Medulla oblongata (tissue), 1 donor: ENCODE measurements around the gene PRTFDC1.
A peak's percentile ranks its signal among the peaks of the same experiment; 100 is the strongest.
"Not testable (repeated sequence)": the region's sequence is repeated elsewhere in the genome, so short reads cannot be mapped to it uniquely, and the experiment has no call there.

Experiments used
- DNase-seq: peaks from one replicate; pipeline ENCODE4 v3.0.0-alpha.2; 2015; ENCODE audit errors: extremely low spot score

Gene PRTFDC1

DNA sequence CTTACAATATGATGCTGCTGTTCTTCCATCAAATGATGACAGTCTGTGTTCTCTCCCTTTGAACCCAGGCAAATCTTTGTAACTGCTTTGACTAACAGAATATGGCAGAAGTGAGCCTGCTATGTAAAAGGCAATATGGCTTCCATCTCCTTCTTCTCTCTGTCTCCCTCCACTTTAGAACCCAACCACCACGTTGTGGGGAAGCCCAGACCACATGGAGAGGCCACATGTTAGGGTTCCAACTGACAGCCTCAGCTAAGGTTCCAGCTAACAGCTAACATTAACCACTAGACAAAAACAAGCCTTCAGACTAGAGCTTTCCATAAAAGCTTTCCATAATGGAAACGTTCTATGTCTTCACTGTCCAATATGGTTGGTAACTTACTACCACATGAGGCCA lies 107.7 kb downstream of the PRTFDC1 start:
- DNase-seq: no peak

DNA sequence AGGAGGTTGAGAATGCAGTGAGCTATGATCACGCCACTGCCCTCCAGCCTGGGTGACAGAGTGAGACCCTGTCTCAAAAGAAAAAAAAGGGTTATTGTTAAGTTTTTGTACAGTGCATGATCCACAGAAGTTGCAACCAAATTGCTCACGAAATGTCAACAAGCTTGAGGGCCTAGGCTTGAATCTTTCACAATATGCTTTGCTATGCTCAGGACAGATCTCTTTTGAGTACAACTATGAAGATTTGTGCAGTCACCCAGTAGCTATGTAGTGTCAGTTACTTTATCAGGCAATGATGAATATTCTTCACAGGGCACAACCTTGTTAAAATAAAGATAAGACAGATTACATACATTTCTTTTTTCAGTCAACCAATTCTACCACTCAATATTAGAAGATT lies 109.2 kb downstream of the PRTFDC1 start:
- DNase-seq: no peak

DNA sequence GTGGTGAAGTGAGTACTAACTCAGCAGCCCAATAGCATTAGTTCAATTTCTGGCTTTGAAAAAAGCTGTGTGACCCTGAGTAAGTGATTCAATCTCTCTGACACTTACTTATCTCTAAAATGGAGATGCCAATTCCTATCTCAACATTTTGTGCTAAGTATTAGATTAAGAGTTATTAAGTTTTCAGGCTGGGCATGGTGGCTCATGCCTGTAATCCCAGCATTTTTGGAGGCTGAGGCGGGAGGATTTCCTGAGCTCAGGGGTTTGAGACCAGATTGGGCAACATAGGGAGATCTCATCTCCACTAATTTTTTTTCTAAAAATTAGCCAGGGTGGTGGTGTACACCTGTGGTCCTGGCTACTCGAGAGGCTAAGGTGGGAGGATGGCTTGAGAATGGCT lies 109.5 kb downstream of the PRTFDC1 start:
- no peak for DNase-seq

DNA sequence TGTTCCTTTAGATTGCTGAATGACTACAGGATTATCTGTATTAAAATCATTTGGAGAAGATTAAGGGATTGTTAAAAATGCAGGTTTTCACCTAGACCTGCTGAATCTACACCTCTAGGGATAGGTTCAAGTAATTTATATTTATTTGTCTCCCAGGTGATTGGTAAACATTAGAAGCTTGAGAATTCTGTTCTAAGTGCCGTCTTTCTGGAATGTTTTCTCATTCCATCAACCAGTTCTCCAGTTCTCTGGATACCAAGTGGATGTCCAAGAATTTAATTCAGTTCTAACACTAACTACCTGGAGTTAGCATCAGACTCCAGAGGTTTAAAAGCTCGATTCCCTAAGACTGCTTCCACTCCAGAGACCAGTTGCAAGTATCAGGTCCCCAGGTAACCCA lies 110.9 kb downstream of the PRTFDC1 start:
- no peak for DNase-seq

DNA sequence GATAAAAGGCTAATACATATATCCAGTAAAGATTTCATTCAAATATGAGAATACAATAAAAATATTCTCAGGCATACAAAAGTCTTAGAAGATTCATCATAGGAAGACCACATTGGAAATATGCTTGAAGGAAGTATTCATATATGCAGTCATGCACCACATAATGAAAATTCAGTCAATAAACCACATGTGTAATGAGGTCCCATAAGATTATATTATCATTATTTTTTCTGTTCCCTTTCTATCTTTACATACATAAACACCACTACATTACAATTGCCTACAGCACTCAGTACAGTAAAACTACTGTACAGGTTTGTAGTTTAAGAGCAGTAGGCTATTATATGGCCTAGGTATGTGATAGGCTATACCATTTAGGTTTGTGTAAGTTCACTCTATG lies 111.6 kb downstream of the PRTFDC1 start:
- DNase-seq: no peak

DNA sequence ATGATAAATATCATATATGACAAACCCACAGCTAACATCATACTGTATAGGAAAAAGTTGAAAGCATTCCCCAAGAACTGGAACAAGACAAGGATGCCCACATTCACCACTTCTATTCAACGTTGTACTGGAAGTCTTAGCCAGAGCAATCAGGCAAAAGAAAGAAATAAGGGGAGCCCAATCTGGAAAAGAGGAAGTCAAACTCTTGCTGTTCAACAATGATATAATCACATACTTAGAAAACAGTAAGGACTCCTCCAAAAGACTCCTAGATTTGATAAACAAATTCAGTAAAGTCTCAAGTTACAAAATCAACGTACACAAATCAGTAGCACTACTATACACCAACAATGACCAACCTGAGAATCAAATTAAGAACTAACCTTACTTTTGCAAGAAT lies 114.6 kb downstream of the PRTFDC1 start:
- DNase-seq: not testable (repeated sequence)

DNA sequence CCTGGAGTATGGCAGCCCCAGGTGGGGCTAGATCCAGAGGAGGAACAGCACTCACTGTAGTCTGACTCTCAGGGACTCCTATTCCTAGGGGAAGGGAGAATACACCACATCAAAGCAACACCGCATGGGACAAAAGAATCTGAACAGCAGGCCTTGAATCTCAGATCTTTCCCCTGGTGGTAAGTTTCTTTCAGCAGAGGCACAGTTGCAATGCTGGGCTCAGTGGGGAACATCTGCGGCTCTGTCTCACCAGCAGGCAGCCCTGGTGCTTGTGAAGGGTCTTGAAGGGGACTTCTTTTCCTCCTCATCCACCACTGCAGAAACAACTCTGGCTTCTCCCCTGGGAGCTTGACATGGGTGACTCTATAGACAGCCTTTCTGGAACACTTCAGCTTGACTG lies 117.5 kb downstream of the PRTFDC1 start:
- no peak for DNase-seq

DNA sequence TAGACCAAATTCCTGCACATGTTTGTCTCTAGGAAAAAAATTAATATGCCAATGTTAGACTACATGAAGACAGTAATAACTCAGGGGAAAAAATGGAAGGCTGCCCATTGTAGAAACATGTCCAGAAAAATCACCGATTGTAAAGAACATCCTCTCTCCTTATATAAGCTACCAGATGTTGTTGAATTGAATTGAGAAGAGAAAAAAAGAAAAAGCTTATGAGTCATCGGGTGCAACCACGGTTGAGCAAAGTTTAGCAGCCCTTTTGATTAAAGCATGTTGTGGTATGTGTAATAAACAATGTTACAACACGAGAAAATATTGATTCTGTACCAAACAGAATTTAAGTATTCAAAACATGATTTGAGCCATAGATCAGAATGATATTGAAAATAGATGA lies 126.4 kb downstream of the PRTFDC1 start:
- no peak for DNase-seq

DNA sequence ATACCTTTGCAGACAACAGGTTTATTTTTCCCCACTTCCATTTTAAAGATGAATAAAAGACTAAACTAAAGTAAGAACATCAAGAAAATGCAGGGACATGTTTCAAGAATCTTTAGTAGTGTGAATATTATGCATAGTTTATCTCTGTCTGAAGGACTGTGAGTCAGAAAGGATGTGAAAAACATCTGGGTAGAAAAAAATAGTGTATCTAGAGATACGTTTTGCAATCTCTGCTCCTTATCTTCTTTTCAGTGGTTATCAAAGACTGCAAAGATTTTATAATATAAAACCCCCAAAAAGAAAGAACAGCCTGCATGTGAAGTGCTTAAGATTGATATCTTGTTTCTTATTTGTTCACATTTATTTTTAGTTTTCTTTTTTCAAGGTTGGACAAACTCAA lies 126.9 kb downstream of the PRTFDC1 start:
- DNase-seq: no peak

DNA sequence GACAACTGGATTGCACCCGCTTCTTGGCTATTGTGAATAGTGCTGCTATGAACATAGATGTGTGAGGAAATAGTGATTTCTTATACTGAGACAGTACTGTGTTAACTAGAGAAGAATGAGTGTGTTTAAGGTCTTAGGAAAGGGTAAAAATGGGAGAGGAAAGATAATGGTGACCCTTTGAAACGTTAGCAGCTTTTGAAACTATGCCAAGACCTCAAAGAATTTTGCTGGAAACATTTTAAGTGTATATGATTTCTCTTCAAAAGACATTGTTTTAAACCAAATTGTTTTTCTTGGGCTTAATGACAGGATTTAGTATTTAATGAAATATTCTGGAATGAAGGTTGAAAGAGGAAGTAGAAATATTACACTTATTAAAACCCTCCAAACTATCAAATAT lies 127.9 kb downstream of the PRTFDC1 start:
- DNase-seq: no peak

DNA sequence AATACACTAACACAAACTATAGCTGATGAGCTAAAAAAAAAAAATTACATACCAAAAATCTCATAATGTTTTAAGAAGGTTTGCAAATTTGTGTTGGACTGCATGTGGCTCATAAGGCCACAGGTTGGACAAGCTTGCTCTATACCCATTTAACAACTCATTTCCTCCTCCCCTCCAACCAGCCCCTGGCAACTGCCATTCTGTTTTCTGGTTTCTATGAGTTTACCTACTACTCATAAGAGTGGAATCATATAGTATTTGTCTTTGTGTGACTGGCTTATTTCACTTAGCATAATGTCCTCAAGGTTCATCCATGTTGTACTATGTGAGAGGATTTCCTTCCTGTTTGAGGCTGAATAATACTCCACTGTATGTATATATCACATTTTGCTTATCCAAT lies 128.3 kb downstream of the PRTFDC1 start:
- no peak for DNase-seq

DNA sequence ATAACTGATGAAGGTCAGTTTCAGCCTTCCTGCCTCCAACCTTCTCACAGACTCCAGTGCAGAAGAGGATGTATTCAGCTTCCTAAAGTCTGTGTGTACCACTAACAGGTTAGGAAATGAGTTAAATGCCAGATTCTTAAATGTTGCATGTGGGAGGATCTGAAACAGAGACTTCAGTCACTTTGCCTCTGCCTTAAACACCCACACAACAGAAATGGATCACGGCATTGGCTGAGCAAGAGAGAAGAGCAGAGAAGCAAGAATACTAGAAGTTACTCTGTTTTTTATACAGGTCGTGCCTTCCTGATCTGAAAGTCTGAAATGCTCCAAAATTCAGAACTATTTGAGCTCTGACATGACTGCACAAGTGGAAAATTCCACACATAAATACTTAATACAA lies 129.8 kb downstream of the PRTFDC1 start:
- no peak for DNase-seq

DNA sequence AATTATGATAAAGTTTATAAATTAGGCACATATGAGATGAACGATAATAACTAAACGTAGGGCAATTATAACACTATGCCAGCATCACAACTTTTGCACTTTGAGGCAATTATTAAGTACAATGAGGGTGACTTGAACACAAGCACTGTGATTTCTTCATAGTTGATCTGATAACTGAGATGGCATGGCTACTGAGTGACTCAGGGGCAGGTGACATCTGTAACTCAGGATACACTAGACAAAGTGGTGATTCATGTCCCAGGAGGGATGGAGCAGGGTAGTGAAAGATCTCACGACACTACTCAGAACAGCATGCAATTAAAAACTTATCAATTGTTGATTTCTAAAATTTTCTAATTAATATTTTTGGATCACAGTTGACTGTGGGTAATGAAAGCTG lies 130.4 kb downstream of the PRTFDC1 start:
- DNase-seq: no peak

DNA sequence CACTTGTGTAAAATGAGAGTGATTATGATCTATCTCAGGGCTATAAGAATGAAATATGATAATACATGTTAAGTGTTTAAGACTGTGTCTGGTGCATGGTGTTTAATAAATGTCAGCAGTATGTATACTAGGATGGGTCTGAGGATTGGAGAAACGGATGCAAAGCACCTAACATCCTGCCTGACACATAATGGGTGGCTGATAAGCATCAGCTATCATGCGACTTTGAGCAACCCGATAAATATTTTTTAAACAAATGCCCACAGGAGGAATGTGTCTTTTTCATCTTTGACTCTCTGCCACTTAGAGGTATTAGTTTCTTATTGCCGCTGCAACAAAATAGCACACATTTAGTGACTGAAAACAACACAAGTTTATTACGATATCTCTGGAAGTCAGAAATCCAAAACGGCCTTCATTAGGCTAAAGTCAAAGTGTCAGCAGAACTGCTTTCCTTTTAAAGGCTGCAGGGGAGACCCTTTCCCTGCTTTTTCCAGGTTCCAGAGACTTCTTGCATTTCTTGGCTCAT lies 135.5 kb downstream of the PRTFDC1 start:
- DNase-seq: no peak

DNA sequence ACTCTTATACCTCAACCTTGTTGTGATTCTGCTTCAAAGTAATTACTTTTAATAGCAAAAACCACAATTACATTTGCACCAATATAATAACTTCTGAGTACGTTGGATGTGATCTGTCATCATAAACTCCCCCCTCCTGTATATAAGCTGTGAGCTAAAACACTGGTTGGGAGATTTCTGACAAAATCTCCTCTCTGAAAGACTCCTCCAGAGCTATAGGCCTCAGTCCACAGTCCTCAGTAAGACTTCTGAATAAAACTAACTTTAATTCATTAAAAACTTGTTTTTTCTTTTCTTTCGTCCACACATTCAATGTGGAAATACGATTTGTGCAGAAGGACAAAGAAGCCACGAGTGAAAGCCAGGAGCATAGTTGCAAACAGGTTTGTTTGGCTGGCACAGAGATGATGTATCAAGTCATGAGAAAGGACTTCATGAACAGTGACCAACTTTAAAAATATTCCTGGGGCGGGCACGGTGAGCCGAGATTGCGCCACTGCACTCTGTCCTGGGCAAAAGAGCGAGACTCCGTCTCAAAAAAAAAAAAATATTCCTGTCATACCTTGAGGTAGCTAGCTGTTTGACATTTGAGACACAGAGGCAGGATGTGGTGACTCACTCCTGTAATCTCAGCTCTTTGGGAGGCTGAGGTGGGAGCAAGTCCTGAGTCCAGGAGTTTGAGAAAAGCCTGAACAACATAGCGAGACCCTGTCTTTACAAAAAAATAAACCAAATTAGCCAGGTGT lies 137.7 kb downstream of the PRTFDC1 start:
- no peak for DNase-seq

DNA sequence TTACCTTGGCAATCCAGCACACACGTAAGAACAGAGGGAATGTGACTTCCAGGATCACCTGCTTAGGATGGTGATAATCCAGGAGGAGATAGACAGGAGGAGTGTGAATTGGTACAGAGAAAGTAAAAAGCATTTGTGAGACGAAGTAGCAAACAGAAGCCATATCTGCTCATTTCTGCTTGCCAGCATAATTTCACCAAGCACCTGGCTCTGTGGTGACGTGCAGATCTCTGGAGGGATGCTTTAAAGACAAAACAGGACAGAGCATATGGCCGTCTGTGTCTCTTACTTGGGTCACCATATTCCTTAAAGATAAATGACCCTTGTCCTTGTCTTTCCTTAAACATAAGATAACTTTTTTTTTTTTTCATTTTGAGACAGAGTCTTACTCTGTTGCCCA lies 138.6 kb downstream of the PRTFDC1 start:
- DNase-seq: no peak

DNA sequence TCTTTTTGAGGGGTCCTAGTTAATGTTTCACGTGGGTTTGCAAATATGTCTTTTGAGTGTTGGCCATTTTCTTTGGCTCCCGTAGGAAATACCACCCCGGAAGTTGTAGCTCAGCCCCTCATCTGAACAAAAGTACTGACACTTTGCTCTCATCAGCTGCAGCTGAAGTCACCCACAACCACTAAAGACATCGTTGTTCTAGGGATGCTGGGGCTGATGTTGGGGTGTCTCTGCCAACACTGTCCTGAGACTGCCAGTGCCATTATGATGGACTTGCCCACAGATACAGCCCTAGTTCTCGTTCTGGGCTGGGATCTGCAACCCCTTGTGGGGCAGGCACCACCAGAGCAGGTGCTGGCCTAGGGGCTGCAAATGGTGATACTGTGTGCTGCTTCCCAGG lies 146.1 kb downstream of the PRTFDC1 start:
- DNase-seq: peak; percentile 66

DNA sequence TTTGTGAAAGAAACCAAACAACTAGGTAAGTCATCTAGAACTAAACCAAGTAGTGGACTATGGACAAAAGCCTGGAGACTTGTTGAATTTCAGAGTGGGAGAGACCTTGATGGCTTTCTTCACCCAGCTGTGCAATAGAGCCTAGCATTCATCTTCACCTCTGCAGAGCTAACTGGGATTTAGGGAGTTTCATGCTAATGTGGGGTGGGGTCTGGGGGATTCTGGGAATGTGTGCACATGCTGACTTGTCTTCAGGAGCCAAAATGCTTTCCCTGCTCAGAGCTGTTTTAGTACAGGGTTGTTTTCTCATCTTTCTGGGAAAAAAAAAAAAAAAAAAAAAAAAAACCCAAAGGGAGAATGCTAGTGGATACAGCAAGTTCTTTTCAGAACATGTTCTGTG lies 147.4 kb downstream of the PRTFDC1 start:
- DNase-seq: no peak

DNA sequence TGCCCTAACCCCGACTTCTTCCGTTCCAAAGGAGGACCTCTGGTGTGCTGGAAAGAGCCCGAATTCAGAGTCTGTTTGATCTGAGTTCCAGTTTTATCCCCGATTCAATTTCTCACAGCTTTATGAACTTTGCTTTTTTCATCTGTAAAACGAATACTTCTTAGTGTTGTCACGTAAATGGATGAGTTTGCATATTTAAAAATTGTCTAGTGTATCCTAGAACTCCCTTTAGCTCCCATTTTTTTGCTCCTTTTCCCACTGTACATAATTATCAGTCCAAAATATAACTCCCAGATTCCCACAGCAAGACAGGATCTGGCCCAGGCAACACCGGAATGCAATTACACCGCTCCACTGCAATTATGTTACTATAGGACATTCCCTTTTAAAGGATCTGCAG lies 148.0 kb downstream of the PRTFDC1 start:
- no peak for DNase-seq

DNA sequence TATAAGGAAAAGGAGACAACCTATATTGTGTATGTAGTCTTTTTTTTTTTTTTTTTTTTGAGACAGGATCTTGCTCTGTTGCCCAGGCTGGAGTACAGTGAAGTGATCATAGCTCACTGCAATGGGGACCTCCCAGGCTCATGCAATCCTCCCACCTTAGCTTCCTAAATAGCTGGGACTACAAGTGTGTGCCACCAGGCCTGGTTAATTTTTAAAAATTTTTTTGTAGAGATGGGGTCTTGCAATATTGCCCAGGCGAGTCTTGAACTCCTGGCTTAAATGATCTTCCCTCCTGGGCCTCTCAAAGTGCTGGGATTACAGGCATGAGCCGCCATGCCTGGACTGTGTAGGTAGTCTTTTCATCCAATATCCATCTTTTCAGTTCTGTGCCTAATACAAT lies 150.0 kb downstream of the PRTFDC1 start:
- DNase-seq: no peak

DNA sequence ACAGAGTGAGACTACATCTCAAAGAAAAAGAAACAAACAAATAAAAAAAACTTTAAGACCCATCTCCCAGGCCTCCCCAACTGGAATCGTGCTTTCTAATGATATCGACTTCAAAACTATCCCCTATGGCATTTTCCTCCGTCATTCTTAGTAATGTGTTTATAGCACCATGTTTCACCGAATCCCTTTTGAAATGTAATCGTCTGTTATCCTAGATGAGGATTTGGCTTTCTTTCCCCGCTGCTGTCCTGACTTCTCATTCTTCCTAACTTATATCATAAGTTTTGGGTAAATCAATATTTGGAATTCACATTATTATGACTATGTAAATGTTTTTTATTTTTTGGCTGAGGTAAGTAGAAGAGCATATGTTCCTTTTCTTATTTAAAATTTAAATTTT lies 151.5 kb downstream of the PRTFDC1 start:
- DNase-seq: no peak
